K562 (cell line): ENCODE results near the gene GAPVD1. TPM values are rescaled to one million over a fixed set of nuclear protein-coding genes. Genes with fewer than 3 reads are reported as not detected.

Source experiments
- ATAC-seq: fragments of 200-7000 bp; cut with Tn5 transposase; 3 replicates; pipeline ENCODE4 v1.9.1; 2020; ENCODE audit warnings: moderate library complexity
- BruUV-seq: library from RNA; stranded (reverse); fragments of 400-500 nt; replicated peaks from 2 replicates; lab custom pipeline; 2021; lab: Mats Ljungman, UMichigan
- CTCF ChIA-PET: fragments of 300-600 bp; formaldehyde crosslinking; extraction: SDS; loops from one replicate; lab custom pipeline; 2021; ENCODE audit warnings: low intra/inter-chr PET ratio; lab: Yijun Ruan, JAX
- POLR2A ChIA-PET: fragments of 300-600, 350-650 bp; sonication (Branson Sonifier 250); formaldehyde crosslinking; extraction: SDS; loops from one replicate; lab custom pipeline; 2021; ENCODE audit warnings: antibody characterized with exemption, inconsistent platforms; lab: Yijun Ruan, JAX
- DNase-seq, 4 experiments: peaks; one replicate each; pipeline versions ENCODE4 v3.0.0 to v3.0.0-alpha.2; 2011 to 2018; ENCODE audit warnings: low spot score in 3 of 4, mixed read lengths in 3 of 4; ENCODE audit errors: extremely low read depth in 1 of 4
- FAIRE-seq: peaks from 2 replicates; lab custom pipeline; 2011; peaks lifted over from hg19 to GRCh38; lab: Jason Lieb, UNC
- H2AFZ ChIP-seq: 2 replicates; pipeline ENCODE4 v1.6.0; 2011; ENCODE audit warnings: low read depth, low read length, control low read depth, inconsistent platforms
- H3K27ac ChIP-seq: fragments of 200-600 bp; 3 replicates; pipeline ENCODE4 v1.8.0; 2011; ENCODE audit warnings: low read depth, mild to moderate bottlenecking, control low read depth, inconsistent platforms, low read length, moderate library complexity, mixed read lengths; ENCODE audit errors: extremely low read depth
- H3K27me3 ChIP-seq, 2 experiments: fragments of 300-600 bp in 1 of 2; 2 replicates in 1 of 2; 3 replicates in 1 of 2; pipeline versions ENCODE4 v1.6.0 to v1.8.0; 2011; ENCODE audit warnings: inconsistent platforms in 2 of 2, low read length in 2 of 2, mild to moderate bottlenecking in 1 of 2, mixed read lengths in 1 of 2, moderate library complexity in 1 of 2; ENCODE audit not compliant: control insufficient read depth in 2 of 2, insufficient read depth in 2 of 2
- H3K36me3 ChIP-seq: fragments of 300-600 bp; 3 replicates; pipeline ENCODE4 v1.8.0; 2011; ENCODE audit warnings: mild to moderate bottlenecking, low read length, inconsistent platforms; ENCODE audit not compliant: control insufficient read depth, insufficient read depth
- H3K4me1 ChIP-seq, 2 experiments: fragments of 200-600 bp in 1 of 2; replicated peaks in 1 of 2; 2 replicates in 1 of 2; 3 replicates in 1 of 2; pipeline versions ENCODE4 v1.5.1 to v1.8.0; 2011; ENCODE audit warnings: inconsistent platforms in 2 of 2, low read length in 2 of 2, mild to moderate bottlenecking in 1 of 2, mixed read lengths in 1 of 2, moderate library complexity in 1 of 2; ENCODE audit not compliant: control insufficient read depth in 2 of 2, insufficient read depth in 2 of 2
- H3K4me2 ChIP-seq: 2 replicates; pipeline ENCODE4 v1.6.1; 2011; ENCODE audit warnings: low read length, control low read depth, inconsistent platforms, mixed read lengths; ENCODE audit not compliant: insufficient read depth
- H3K4me3 ChIP-seq: fragments of 200-600 bp; sonication (generic), shearing (Covaris generic); 2 replicates; pipeline ENCODE4 v1.5.1; 2016; ENCODE audit warnings: control low read depth, inconsistent platforms
- H3K79me2 ChIP-seq: fragments of 200-600 bp; 3 replicates; pipeline ENCODE4 v1.8.0; 2011; ENCODE audit warnings: low read length, inconsistent platforms; ENCODE audit not compliant: control insufficient read depth, insufficient read depth
- H3K9ac ChIP-seq, 2 experiments: 2 replicates each; pipeline versions ENCODE4 v1.6.0 to v1.6.1; 2011; ENCODE audit warnings: low read depth in 2 of 2, low read length in 2 of 2, control low read depth in 1 of 2, inconsistent platforms in 1 of 2, mild to moderate bottlenecking in 1 of 2, mixed read lengths in 1 of 2; ENCODE audit not compliant: insufficient read depth in 1 of 2
- H3K9me1 ChIP-seq: one replicate; pipeline ENCODE4 v1.6.0; 2011; ENCODE audit warnings: inconsistent platforms, mild to moderate bottlenecking, low read length, moderate library complexity; ENCODE audit not compliant: control insufficient read depth, insufficient read depth
- H3K9me3 ChIP-seq: replicated peaks from 2 replicates; pipeline ENCODE4 v1.5.1; 2011; ENCODE audit warnings: low read depth, low read length, inconsistent platforms; ENCODE audit not compliant: control insufficient read depth, insufficient read depth
- H4K20me1 ChIP-seq: replicated peaks from 2 replicates; pipeline ENCODE4 v1.6.1; 2011; ENCODE audit warnings: low read length, inconsistent platforms, mixed read lengths; ENCODE audit not compliant: control insufficient read depth, insufficient read depth
- HMBOX1 ChIP-seq: sonication (generic); IDR thresholded peaks from 2 replicates; pipeline ENCODE4 v1.6.1; 2016
- RAD21 ChIP-seq, 2 experiments: fragments of 250-450 bp in 1 of 2; fragments of 450-650 bp in 1 of 2; sonication (Bioruptor Pico) in 1 of 2; formaldehyde crosslinking in 1 of 2; IDR thresholded peaks in 1 of 2; conservative IDR thresholded peaks in 1 of 2; 2 replicates each; pipeline versions ENCODE4 v1.4.0 to v1.8.0; 2020 to 2022; ENCODE audit warnings: mild to moderate bottlenecking in 2 of 2, moderate library complexity in 1 of 2
- ZNF507 ChIP-seq: conservative IDR thresholded peaks from 2 replicates; pipeline ENCODE4 v1.6.1; 2017; ENCODE audit warnings: missing genetic modification characterization, missing compliant biosample characterization
- ZNF511 ChIP-seq: sonication (generic); formaldehyde crosslinking; IDR thresholded peaks from 2 replicates; pipeline ENCODE4 v1.8.0; 2022; ENCODE audit warnings: mild to moderate bottlenecking, missing genetic modification reagents
- WGBS: fragments of 100-300 bp; shearing (Covaris generic); methylation state at CpG from one replicate; pipeline ENCODE4 v1.1.6; 2016; ENCODE audit warnings: low coverage, mixed read lengths; ENCODE audit not compliant: insufficient coverage; ENCODE audit errors: missing lambda C conversion rate; 5-methylcytosine and 5-hydroxymethylcytosine counted together
- in situ Hi-C: fragments of 300-500 bp; cut with MboI; formaldehyde crosslinking; loops from 4 replicates; pipeline ENCODE4 v1.15.0; 2018; ENCODE audit warnings: inconsistent platforms, mixed read lengths
- intact Hi-C: fragments of 100-400 bp; cut with micrococcal nuclease; formaldehyde crosslinking; loops from 2 replicates; pipeline ENCODE4 v1.14.2; 2022
- polyA plus RNA-seq, 8 experiments: library from polyadenylated mRNA; depleted of rRNA in 4 of 8; stranded (reverse) in 5 of 8; unstranded in 3 of 8; fragments of >200 nt; fragmentation: Nextera tagmentation in 2 of 8; fragmentation: Illumina TruSeq in 1 of 8; extraction: Ambion mirVana in 2 of 8; extraction: Trizol in 1 of 8; gene quantifications; 2 replicates each; pipeline versions ENCODE4 v1.2.1 to v1.2.3, GENCODE V29; 2011 to 2014; ENCODE audit warnings: inconsistent platforms in 1 of 8, missing spikeins in 1 of 8
- total RNA-seq, 7 experiments: library from RNA; depleted of rRNA in 6 of 7; stranded (reverse); fragments of >200 nt in 6 of 7; fragmentation: Illumina TruSeq in 2 of 7; extraction: Trizol in 2 of 7; gene quantifications; 2 replicates each; pipeline versions ENCODE4 v1.2.1 to v1.2.3, GENCODE V29; 2011 to 2021; ENCODE audit warnings: low replicate concordance in 1 of 7
- TF ChIP-seq, protein P1 (sequence below): fragments of 450-650 bp; IDR thresholded peaks from 2 replicates; pipeline ENCODE4 v1.6.1; 2017; ENCODE audit warnings: antibody characterized with exemption, mild to moderate bottlenecking
- TF ChIP-seq, protein P2 (sequence below): IDR thresholded peaks from 3 replicates; pipeline ENCODE4 v1.6.1; 2011; ENCODE audit warnings: borderline replicate concordance, mild to moderate bottlenecking; ENCODE audit not compliant: insufficient read length, insufficient read depth

The GAPVD1 gene
- total and polyA plus RNA-seq, 9 of the 15 experiments (the other 6 are each of a cell fraction or from before 2014, with no cell fraction given): 9.5 to 66.1 (median 45.5) TPM

- intact Hi-C loops (loop anchor here (1.0 kb wide), 1 partner anchor 118 kb away; no protein-coding TSS in a partner anchor), in situ Hi-C loops (loop anchor here (5.0 to 25.0 kb wide), 2 partner anchors 116 to 1231 kb away; no protein-coding TSS in a partner anchor)
- Histone ChIP-seq H3K4me3 (no peak overlapping the region), H3K4me1 (peaks cover 8 to 10% of the 10 kb centered on the region in 2 experiments; a peak in 4 of 5 replicates), H3K27me3 (no peaks in the 10 kb centered on the region), H3K79me2 (no peaks in the 10 kb centered on the region), H4K20me1 (no peaks in the 10 kb centered on the region), H3K9ac (no peak overlapping the region), H2AFZ (no peak overlapping the region), H3K36me3 (no peaks in the 10 kb centered on the region), H3K9me3 (no peaks in the 10 kb centered on the region), H3K9me1 (no peaks in the 10 kb centered on the region), H3K4me2 (no peak overlapping the region), H3K27ac (no peak overlapping the region)
- BruUV-seq: no TSS peak
- DNase-seq (peak; percentile 43 to 61 (median 50)), ATAC-seq (peak; percentile 89), FAIRE-seq (peak; percentile 19)
- 15% methylated on average over 2 of the region's 2 CpGs for WGBS
- CTCF ChIA-PET: no interaction called here
- POLR2A ChIA-PET: interaction anchor here (0.6 to 2.9 kb wide), 10 partner anchors 9 to 172 kb away, joined by 3 to 40 read pairs (median 3); partner anchors contain the start of gene HSPA5
- TF ChIP-seq, protein P1, sequence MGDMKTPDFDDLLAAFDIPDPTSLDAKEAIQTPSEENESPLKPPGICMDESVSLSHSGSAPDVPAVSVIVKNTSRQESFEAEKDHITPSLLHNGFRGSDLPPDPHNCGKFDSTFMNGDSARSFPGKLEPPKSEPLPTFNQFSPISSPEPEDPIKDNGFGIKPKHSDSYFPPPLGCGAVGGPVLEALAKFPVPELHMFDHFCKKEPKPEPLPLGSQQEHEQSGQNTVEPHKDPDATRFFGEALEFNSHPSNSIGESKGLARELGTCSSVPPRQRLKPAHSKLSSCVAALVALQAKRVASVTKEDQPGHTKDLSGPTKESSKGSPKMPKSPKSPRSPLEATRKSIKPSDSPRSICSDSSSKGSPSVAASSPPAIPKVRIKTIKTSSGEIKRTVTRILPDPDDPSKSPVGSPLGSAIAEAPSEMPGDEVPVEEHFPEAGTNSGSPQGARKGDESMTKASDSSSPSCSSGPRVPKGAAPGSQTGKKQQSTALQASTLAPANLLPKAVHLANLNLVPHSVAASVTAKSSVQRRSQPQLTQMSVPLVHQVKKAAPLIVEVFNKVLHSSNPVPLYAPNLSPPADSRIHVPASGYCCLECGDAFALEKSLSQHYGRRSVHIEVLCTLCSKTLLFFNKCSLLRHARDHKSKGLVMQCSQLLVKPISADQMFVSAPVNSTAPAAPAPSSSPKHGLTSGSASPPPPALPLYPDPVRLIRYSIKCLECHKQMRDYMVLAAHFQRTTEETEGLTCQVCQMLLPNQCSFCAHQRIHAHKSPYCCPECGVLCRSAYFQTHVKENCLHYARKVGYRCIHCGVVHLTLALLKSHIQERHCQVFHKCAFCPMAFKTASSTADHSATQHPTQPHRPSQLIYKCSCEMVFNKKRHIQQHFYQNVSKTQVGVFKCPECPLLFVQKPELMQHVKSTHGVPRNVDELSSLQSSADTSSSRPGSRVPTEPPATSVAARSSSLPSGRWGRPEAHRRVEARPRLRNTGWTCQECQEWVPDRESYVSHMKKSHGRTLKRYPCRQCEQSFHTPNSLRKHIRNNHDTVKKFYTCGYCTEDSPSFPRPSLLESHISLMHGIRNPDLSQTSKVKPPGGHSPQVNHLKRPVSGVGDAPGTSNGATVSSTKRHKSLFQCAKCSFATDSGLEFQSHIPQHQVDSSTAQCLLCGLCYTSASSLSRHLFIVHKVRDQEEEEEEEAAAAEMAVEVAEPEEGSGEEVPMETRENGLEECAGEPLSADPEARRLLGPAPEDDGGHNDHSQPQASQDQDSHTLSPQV: no peak
- TF ChIP-seq ZNF507: no peak
- TF ChIP-seq RAD21 (CRISPR knock-in tag; conservative IDR thresholded peaks at IDR 0.05 in 1 of 2, IDR thresholded peaks at IDR 0.05 in 1 of 2): peak; percentile 61 to 77
- no peak for TF ChIP-seq HMBOX1
- TF ChIP-seq, protein P2, sequence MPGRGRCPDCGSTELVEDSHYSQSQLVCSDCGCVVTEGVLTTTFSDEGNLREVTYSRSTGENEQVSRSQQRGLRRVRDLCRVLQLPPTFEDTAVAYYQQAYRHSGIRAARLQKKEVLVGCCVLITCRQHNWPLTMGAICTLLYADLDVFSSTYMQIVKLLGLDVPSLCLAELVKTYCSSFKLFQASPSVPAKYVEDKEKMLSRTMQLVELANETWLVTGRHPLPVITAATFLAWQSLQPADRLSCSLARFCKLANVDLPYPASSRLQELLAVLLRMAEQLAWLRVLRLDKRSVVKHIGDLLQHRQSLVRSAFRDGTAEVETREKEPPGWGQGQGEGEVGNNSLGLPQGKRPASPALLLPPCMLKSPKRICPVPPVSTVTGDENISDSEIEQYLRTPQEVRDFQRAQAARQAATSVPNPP: no peak
- TF ChIP-seq ZNF511: no peak
These were observed 5.7 kb upstream of the GAPVD1 start for GRCh38 chr9:125255781-125256391.
